Measurements from ENCODE around the gene SLC25A53. TPM values are rescaled to one million over a fixed set of nuclear protein-coding genes. Genes with fewer than 3 reads are reported as not detected.

SLC25A53 gene, protein sequence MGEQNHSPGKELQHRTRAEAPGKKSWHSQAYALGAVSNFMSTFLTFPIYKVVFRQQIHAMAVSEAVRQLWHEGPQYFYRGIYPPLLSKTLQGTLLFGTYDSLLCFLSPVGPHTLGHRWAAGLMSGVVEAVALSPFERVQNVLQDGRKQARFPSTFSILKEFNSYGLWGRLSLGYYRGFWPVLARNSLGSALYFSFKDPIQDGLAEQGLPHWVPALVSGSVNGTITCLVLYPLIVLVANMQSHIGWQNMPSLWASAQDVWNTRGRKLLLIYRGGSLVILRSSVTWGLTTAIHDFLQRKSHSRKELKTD
- 4.1 and 4.3 TPM in 2 replicates for total RNA-seq

DNA sequence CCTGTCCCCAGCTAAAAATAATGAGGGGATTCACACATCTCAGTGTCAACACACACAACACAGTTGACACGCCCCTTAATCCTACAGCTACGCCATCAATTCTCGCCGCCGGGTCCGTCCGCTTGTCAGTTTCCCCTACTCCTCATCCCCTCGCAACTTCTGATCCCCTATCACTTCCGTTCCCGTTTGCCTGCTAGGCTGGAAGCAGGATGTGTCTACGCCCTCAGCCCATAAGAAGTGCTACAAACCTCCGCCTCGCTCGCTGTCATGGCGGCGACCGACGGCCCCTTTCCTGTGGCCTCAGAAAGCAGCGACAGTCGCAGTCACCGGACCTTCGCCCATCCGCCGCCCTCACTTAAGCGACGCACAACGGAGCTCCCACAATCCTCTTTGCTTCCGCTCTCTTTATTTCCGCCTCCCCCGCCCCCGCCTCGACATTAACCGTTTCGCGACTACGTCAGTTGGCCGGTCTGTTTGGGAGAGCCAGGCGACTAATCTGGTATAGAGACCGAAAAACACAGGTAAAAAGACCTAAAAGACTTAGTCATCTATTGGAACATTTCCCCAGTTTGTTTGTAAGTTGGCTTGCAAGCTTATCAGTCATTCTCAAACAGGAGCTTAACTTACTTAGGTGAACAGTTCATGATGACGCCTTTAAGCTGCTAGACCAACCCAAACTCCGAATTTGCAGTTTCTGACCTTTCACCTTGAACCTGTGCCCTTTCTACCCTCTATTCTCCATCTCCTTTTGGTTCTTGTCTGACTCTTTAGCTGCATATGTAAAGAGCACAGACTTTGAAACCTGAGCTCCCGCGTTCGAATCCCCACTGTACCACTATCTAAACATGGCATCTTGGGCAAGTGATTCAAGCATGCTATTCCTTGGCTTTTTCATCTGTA lies at the start of gene SLC25A53:
Gene SLC25A53, minus strand, starts transcription at position 380 of the 900 bp plus-strand sequence. CDS start 51,752 bp downstream, outside the sequence.
- Mint-ChIP-seq H3K27me3 (ENCODE audit: low read depth) (no peaks in the 10 kb centered on the region), H3K27ac (peak within 1 kb of the TSS; percentile 100), H3K36me3 (ENCODE audit: low read depth) (no peaks in the 10 kb centered on the region), H3K9me3 (no peaks in the 10 kb centered on the region), H3K4me1 (ENCODE audit: low read depth) (peaks cover 7% of the 10 kb centered on the region), H3K4me3 (ENCODE audit: low read depth) (peak within 1 kb of the TSS; percentile 99)
- DNase-seq (ENCODE audit: low spot score), result peak; percentile 74
- intact Hi-C loops (cut with micrococcal nuclease), result loop anchor here (1.0 kb wide), 2 partner anchors 9 to 470 kb away; partner anchors contain the start of gene FAM199X

DNA sequence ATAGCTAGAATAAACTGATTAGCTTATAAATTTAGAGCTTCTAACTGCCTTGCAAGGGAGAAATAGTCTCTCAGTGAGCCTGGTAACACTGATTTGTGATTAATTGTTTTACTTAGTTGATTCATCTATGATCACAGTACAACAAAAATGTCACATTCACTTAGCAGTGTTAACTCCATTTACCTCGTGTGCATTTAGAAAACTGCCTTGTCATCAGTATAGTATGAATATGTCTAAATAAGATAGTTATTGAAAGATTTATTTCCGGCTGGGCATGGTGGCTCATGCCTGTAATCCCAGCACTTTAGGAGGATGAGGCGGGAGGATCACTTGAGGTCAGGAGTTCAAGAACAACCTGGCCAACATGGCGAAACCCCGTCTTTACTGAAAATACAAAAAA lies 48.7 kb upstream of the SLC25A53 start:
- no peaks in the 10 kb centered on the region for H3K4me1 Mint-ChIP-seq (ENCODE audit: low read depth)

DNA sequence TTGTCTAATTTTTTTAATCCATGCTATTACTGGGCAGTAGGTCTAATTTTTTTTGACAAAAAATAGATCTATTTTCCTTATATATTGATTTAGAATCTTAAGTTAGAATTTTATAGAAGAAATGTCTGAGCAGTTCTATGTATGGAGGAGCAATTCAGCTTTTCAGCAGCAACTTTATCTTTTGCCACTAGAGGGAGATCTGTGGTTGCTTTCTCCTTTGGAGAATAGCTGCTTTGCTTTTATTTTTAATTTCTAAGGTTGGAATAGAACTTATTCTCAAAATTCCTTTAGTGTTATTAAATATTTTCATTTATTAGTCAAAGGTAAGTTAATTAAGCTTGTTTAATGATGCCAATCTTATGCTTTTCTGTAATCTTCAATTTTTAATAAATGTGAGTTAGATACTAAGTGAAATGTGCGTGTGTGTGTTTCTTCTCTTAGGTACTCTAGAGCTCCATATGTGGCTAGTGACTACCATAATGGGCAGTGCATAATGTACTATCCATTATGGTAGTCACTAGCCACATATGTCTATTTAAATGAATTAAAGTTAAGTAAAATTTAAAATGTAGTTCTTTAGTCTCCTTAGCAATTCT lies 38.8 kb upstream of the SLC25A53 start:
- no peaks in the 10 kb centered on the region for H3K27me3 Mint-ChIP-seq (ENCODE audit: low read depth)
- no peaks in the 10 kb centered on the region for H3K36me3 Mint-ChIP-seq (ENCODE audit: low read depth)
- H3K27ac Mint-ChIP-seq, result no peak overlapping the region
- no peaks in the 10 kb centered on the region for H3K9me3 Mint-ChIP-seq
- no peak for DNase-seq (ENCODE audit: low spot score)
- peaks cover 3% of the 10 kb centered on the region for H3K4me1 Mint-ChIP-seq (ENCODE audit: low read depth)
- H3K4me3 Mint-ChIP-seq (ENCODE audit: low read depth), result no peak overlapping the region
- intact Hi-C loops (cut with micrococcal nuclease), result loop anchor here (5.0 kb wide), 2 partner anchors 77 to 147 kb away; no protein-coding TSS in a partner anchor

More for the DNA sequence above, 48.7 kb upstream of the SLC25A53 start:
- Mint-ChIP-seq H3K9me3 (no peaks in the 10 kb centered on the region), H3K27me3 (ENCODE audit: low read depth) (peaks cover 5% of the 10 kb centered on the region), H3K36me3 (ENCODE audit: low read depth) (no peaks in the 10 kb centered on the region), H3K4me3 (ENCODE audit: low read depth) (no peak overlapping the region), H3K27ac (no peak overlapping the region)
- intact Hi-C loops (cut with micrococcal nuclease), result no loop called here
- DNase-seq (ENCODE audit: low spot score), result no peak

DNA sequence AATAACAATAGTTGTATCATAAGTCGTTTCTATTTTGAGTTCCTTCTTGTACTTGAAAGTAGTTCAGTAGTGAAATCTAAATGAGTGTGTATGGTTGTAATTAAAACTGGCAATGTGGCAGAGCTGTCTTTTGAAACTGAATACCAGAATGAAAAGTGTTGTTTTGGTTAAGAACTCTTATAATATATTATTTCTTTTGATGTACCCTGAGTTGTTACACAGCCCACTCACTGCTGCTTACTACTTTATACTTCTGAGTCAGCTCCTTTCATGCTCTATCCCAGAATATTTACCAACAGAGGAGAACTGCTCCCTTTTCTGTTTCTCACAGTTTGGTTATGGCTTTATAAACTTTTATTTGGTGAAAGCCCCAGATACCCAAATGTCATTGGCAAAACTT lies 38.2 kb upstream of the SLC25A53 start:
- Mint-ChIP-seq H3K27ac (no peak overlapping the region), H3K9me3 (no peaks in the 10 kb centered on the region), H3K4me3 (ENCODE audit: low read depth) (no peak overlapping the region), H3K27me3 (ENCODE audit: low read depth) (no peaks in the 10 kb centered on the region), H3K4me1 (ENCODE audit: low read depth) (peaks cover 3% of the 10 kb centered on the region), H3K36me3 (ENCODE audit: low read depth) (peaks cover 3% of the 10 kb centered on the region)
- DNase-seq (ENCODE audit: low spot score), result no peak
- intact Hi-C loops (cut with micrococcal nuclease), result loop anchor here (5.0 kb wide), 2 partner anchors 77 to 147 kb away; no protein-coding TSS in a partner anchor

DNA sequence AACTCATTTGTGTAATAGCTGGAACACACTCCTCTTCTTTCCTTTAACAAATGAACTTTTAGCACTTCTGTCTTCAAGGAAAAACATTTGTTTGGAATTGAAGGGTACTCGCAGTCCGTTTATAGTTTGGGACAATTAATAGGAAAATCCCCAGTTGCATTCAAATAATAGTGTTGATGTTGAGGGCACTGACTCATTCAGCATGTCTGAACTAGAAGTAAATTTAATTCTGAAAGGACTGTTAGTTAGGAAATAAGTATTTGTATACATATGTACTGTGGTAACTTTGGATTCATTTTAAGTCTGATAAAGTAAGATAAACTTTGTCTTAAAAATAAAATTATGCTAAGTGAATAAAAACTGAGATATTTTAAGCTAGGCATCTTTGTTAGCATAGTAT lies 36.7 kb upstream of the SLC25A53 start:
- intact Hi-C loops (cut with micrococcal nuclease), result no loop called here
- peaks cover 3% of the 10 kb centered on the region for H3K4me1 Mint-ChIP-seq (ENCODE audit: low read depth)

GRCh38 chrX:104189837-104190236 lies 33.0 kb upstream of the SLC25A53 start:
- no peak overlapping the region for H3K27ac Mint-ChIP-seq
- no peak for DNase-seq (ENCODE audit: low spot score)

More for the DNA sequence above, 36.7 kb upstream of the SLC25A53 start:
- no peak overlapping the region for H3K4me3 Mint-ChIP-seq (ENCODE audit: low read depth)
- H3K36me3 Mint-ChIP-seq (ENCODE audit: low read depth), result peaks cover 13% of the 10 kb centered on the region
- no peaks in the 10 kb centered on the region for H3K27me3 Mint-ChIP-seq (ENCODE audit: low read depth)
- no peak for DNase-seq (ENCODE audit: low spot score)
- H3K27ac Mint-ChIP-seq, result no peak overlapping the region
- H3K9me3 Mint-ChIP-seq, result no peaks in the 10 kb centered on the region

DNA sequence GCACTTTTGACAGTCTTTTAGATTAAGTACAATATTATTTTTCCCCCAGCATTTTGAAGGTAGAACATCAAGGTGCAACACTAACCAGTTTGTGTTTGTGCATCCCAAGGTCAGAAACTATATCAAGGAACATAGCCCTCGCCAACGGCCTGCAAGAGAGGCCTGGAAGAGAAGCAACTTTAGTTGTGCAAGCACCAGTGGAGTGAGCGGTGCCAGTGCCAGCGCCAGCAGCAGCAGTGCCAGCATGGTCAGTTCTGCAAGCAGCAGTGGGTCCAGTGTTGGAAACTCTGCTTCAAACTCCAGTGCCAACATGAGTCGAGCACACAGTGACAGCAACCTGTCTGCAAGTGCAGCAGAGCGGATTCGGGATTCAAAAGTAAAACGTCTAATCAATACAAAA lies 31.1 kb upstream of the SLC25A53 start:
- no peaks in the 10 kb centered on the region for H3K27me3 Mint-ChIP-seq (ENCODE audit: low read depth)
- intact Hi-C loops (cut with micrococcal nuclease), result no loop called here
- no peak for DNase-seq (ENCODE audit: low spot score)
- H3K36me3 Mint-ChIP-seq (ENCODE audit: low read depth), result peaks cover 27% of the 10 kb centered on the region
- H3K9me3 Mint-ChIP-seq, result no peaks in the 10 kb centered on the region
- peaks cover 2% of the 10 kb centered on the region for H3K4me1 Mint-ChIP-seq (ENCODE audit: low read depth)
- H3K27ac Mint-ChIP-seq, result no peak overlapping the region
- no peak overlapping the region for H3K4me3 Mint-ChIP-seq (ENCODE audit: low read depth)

More at GRCh38 chrX:104189837-104190236, 33.0 kb upstream of the SLC25A53 start:
- intact Hi-C loops (cut with micrococcal nuclease), result no loop called here
- peaks cover 2% of the 10 kb centered on the region for H3K4me1 Mint-ChIP-seq (ENCODE audit: low read depth)
- H3K4me3 Mint-ChIP-seq (ENCODE audit: low read depth), result no peak overlapping the region
- H3K9me3 Mint-ChIP-seq, result no peaks in the 10 kb centered on the region
- peaks cover 21% of the 10 kb centered on the region for H3K36me3 Mint-ChIP-seq (ENCODE audit: low read depth)
- H3K27me3 Mint-ChIP-seq (ENCODE audit: low read depth), result no peaks in the 10 kb centered on the region

- DNase-seq (ENCODE audit: low spot score), result no peak
- Mint-ChIP-seq H3K4me3 (ENCODE audit: low read depth) (no peak overlapping the region), H3K27me3 (ENCODE audit: low read depth) (no peaks in the 10 kb centered on the region), H3K9me3 (no peaks in the 10 kb centered on the region), H3K27ac (no peak overlapping the region), H3K4me1 (ENCODE audit: low read depth) (peaks cover 9% of the 10 kb centered on the region), H3K36me3 (ENCODE audit: low read depth) (peaks cover 30% of the 10 kb centered on the region)
- intact Hi-C loops (cut with micrococcal nuclease), result no loop called here
Observed at GRCh38 chrX:104183685-104184084, 26.9 kb upstream of the SLC25A53 start.

GRCh38 chrX:104173841-104174240 lies 17.0 kb upstream of the SLC25A53 start:
- no peaks in the 10 kb centered on the region for H3K9me3 Mint-ChIP-seq
- H3K36me3 Mint-ChIP-seq (ENCODE audit: low read depth), result peaks cover 17% of the 10 kb centered on the region
- intact Hi-C loops (cut with micrococcal nuclease), result no loop called here
- no peaks in the 10 kb centered on the region for H3K27me3 Mint-ChIP-seq (ENCODE audit: low read depth)
- no peak overlapping the region for H3K4me3 Mint-ChIP-seq (ENCODE audit: low read depth)
- DNase-seq (ENCODE audit: low spot score), result no peak
- H3K27ac Mint-ChIP-seq, result no peak overlapping the region
- H3K4me1 Mint-ChIP-seq (ENCODE audit: low read depth), result peaks cover 16% of the 10 kb centered on the region

GRCh38 chrX:104172788-104173187 lies 16.0 kb upstream of the SLC25A53 start:
- Mint-ChIP-seq H3K27ac (no peak overlapping the region), H3K9me3 (no peaks in the 10 kb centered on the region), H3K4me1 (ENCODE audit: low read depth) (peaks cover 23% of the 10 kb centered on the region), H3K36me3 (ENCODE audit: low read depth) (peaks cover 14% of the 10 kb centered on the region), H3K4me3 (ENCODE audit: low read depth) (no peak overlapping the region), H3K27me3 (ENCODE audit: low read depth) (no peaks in the 10 kb centered on the region)
- DNase-seq (ENCODE audit: low spot score), result no peak
- intact Hi-C loops (cut with micrococcal nuclease), result no loop called here

- Mint-ChIP-seq H3K27ac (no peak overlapping the region), H3K4me3 (ENCODE audit: low read depth) (no peak overlapping the region), H3K9me3 (no peaks in the 10 kb centered on the region), H3K36me3 (ENCODE audit: low read depth) (peaks cover 11% of the 10 kb centered on the region), H3K4me1 (ENCODE audit: low read depth) (peaks cover 28% of the 10 kb centered on the region), H3K27me3 (ENCODE audit: low read depth) (no peaks in the 10 kb centered on the region)
- no peak for DNase-seq (ENCODE audit: low spot score)
- intact Hi-C loops (cut with micrococcal nuclease), result no loop called here
Observed at GRCh38 chrX:104172121-104172520, 15.3 kb upstream of the SLC25A53 start.

DNA sequence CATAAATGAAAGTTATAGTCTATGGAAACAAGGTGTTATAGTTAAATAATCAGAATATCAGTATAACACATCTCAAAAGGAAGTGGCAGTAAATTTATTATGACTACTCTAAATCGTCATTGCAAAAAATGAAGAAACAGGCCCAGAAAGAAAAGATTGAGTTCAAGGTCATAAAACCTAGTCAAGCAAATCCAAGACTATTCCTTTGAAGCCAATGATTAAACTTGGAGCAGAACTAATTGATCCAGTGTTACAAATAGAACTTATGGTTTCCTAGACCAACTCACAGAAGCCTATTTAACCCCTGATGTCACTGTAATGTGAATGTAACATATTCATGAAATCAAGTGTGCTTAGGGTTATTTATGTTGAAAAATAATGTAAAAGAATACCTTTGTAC lies 11.3 kb upstream of the SLC25A53 start:
- Mint-ChIP-seq H3K27me3 (ENCODE audit: low read depth) (no peaks in the 10 kb centered on the region), H3K4me3 (ENCODE audit: low read depth) (peak overlapping the region; percentile 82), H3K36me3 (ENCODE audit: low read depth) (peaks cover 8% of the 10 kb centered on the region), H3K27ac (peak overlapping the region; percentile 46), H3K4me1 (ENCODE audit: low read depth) (peaks cover 30% of the 10 kb centered on the region), H3K9me3 (no peaks in the 10 kb centered on the region)
- intact Hi-C loops (cut with micrococcal nuclease), result no loop called here
- DNase-seq (ENCODE audit: low spot score), result no peak

All from activated T-helper 2 cell treated with anti-CD3 and anti-CD28 coated beads, Interferon-gamma antibody, Interleukin-2, Interleukin-4, amounts not matched to agents 10 μg/mL and 5 μg/mL and 100 μg/mL, durations not matched to agents 14 hours and 24 hours and 36 hours (primary cell).